ENCODE results near the gene PDGFB.

PDGFB gene

DNA sequence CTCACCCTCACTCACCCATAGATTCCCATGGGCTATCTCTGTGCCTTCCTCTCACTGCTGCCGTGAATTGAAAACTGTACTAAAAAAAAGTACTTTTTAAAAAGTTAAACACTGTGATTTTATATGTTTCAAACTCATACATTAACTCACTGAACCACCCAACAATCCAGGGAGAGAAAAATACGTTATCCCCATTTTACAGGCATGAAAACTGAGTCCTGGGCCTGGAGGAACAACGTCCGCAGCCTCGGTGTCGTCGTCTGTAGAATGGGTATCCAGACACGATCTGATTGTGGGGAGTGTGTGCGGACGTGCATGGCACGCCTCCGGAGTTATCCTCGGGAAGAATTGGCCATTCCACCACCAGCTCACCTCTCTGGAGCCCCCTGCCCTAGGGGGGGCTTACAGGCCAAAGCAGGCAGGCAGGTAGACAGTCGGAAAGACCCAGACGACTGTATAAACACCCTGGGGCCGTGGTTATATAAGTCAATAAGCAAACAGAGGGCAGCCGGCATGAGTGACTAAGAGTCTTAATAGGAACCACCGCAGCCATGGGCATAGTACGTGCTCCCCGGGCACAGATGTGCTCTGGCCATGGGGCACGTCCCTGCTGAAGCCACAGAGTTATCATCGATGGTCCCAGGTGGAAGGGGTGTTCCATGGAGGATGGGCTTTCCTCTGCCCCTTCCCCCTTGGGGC is 7.1 kb upstream of the PDGFB start:
- Histone ChIP-seq H3K27me3 (ENCODE audit: insufficient read depth, low read depth, severe bottlenecking) (no peaks in the 10 kb centered on the region), H3K9me3 (ENCODE audit: severe bottlenecking) (no peaks in the 10 kb centered on the region), H3K36me3 (no peaks in the 10 kb centered on the region), H3K27ac (no peak overlapping the region), H3K4me3 (ENCODE audit: low read depth, low read length) (no peak overlapping the region)
- TF ChIP-seq, protein P1, sequence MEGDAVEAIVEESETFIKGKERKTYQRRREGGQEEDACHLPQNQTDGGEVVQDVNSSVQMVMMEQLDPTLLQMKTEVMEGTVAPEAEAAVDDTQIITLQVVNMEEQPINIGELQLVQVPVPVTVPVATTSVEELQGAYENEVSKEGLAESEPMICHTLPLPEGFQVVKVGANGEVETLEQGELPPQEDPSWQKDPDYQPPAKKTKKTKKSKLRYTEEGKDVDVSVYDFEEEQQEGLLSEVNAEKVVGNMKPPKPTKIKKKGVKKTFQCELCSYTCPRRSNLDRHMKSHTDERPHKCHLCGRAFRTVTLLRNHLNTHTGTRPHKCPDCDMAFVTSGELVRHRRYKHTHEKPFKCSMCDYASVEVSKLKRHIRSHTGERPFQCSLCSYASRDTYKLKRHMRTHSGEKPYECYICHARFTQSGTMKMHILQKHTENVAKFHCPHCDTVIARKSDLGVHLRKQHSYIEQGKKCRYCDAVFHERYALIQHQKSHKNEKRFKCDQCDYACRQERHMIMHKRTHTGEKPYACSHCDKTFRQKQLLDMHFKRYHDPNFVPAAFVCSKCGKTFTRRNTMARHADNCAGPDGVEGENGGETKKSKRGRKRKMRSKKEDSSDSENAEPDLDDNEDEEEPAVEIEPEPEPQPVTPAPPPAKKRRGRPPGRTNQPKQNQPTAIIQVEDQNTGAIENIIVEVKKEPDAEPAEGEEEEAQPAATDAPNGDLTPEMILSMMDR (IDR thresholded peaks at IDR 0.05; ENCODE audit: low read depth, low read length): no peak
- DNase-seq: no peak

DNA sequence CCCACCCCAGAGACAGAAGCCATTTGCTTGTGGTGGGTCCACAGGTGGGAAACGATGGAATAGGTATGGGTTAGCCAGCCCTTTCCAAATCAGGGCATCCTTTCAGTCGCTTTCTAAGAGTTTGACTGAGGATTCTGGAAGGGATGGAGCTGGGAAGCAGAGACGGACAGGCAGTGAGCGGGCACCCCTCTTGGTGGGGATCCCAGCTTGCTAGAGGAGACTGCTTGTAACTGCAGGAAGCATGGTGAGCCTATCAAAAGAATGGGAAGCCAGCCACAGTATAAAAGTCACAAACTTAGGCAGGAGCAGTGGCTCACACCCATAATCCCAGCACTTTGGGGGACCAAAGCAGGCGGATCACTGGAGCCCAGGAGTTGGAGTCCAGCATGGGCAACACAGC is 6.1 kb upstream of the PDGFB start:
- DNase-seq: no peak
- H3K27me3 ChIP-seq (ENCODE audit: insufficient read depth, low read depth, severe bottlenecking): peaks cover 5% of the 10 kb centered on the region
- TF ChIP-seq, protein P1 (IDR thresholded peaks at IDR 0.05; ENCODE audit: low read depth, low read length): no peak

DNA sequence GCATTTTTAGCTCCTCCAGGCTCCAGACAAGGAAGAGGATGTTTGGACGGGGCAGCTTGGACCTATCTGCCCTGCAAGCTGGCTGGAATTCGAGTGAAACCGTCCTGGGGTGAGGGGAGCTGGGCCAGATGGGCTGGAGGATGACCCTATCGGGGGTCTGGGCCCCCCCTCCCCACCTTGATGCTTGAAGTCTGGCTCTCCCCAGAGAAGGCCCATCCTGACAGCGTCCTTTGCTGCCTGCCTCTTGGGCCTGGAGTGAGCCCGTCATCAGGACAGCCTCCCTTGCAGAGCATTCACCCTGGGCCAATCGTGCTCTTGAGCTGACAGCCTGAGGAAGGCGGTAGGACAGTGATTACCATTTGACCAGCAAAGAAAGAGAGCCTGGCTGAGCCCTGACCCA is 5.3 kb upstream of the PDGFB start:
- no peak for DNase-seq
- no peak overlapping the region for H3K4me3 ChIP-seq (ENCODE audit: low read depth, low read length)
- TF ChIP-seq, protein P1 (IDR thresholded peaks at IDR 0.05; ENCODE audit: low read depth, low read length): no peak
- H3K27me3 ChIP-seq (ENCODE audit: insufficient read depth, low read depth, severe bottlenecking): peaks cover 11% of the 10 kb centered on the region
- H3K36me3 ChIP-seq: no peaks in the 10 kb centered on the region
- H3K27ac ChIP-seq: no peak overlapping the region
- no peaks in the 10 kb centered on the region for H3K9me3 ChIP-seq (ENCODE audit: severe bottlenecking)

More for the DNA sequence above, 6.1 kb upstream of the PDGFB start:
- Histone ChIP-seq H3K36me3 (no peaks in the 10 kb centered on the region), H3K4me3 (ENCODE audit: low read depth, low read length) (no peak overlapping the region), H3K27ac (no peak overlapping the region), H3K9me3 (ENCODE audit: severe bottlenecking) (no peaks in the 10 kb centered on the region)

DNA sequence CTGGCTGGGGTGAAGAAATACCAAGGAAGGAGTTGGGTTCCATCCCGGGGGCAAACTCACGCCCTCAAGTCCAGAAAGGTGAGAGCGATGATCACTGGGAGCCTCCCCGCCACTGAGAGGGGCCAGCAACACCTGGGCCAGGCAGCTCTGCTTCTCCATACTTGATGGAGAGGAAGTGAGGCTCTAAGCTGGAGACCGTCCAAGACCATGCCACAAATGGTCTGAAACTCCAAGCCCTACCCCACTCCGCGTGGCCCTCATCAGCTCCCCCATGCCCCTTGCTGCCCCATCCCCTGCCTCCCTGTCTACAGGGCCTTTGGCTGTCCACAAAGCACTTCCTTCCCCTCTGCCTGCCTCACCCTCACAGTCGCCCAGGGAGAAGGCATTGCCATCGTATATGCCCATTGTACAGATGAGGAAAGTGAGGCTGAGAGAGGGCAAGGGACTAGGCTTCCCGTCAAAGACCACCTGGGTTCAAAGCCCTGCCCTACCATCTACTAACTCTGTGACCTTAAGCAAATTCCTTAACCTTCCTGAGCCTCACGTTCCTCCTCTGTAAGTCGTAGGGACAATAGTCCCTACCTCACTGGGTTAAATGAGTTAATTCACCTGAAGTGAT is 4.4 kb upstream of the PDGFB start:
- no peaks in the 10 kb centered on the region for H3K36me3 ChIP-seq
- TF ChIP-seq, protein P1 (IDR thresholded peaks at IDR 0.05; ENCODE audit: low read depth, low read length): no peak
- no peak overlapping the region for H3K27ac ChIP-seq
- no peak for DNase-seq
- H3K27me3 ChIP-seq (ENCODE audit: insufficient read depth, low read depth, severe bottlenecking): peaks cover 13% of the 10 kb centered on the region
- no peak overlapping the region for H3K4me3 ChIP-seq (ENCODE audit: low read depth, low read length)
- H3K9me3 ChIP-seq (ENCODE audit: severe bottlenecking): no peaks in the 10 kb centered on the region

DNA sequence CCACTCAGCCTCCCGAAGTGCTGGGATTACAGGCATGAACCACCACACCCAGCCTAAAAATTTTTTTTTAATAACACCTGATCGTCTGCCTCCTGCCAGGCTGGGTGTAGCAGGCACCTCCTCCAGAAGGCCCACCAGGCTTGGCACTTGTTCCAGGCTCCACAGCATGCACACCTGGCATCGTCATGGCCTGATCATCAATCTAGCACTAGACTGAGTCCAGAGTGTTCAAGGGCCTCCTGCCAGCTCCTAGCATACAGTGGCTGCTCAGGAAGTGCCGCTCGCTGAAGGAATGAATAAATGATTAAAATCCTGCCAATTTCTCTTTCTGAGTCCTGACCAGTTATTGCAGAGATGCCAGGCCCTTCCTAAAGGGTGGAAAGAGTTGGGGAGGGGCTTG is 3.5 kb upstream of the PDGFB start:
- no peak for DNase-seq
- no peaks in the 10 kb centered on the region for H3K9me3 ChIP-seq (ENCODE audit: severe bottlenecking)
- TF ChIP-seq, protein P1 (IDR thresholded peaks at IDR 0.05; ENCODE audit: low read depth, low read length): no peak
- peaks cover 21% of the 10 kb centered on the region for H3K27me3 ChIP-seq (ENCODE audit: insufficient read depth, low read depth, severe bottlenecking)
- H3K27ac ChIP-seq: no peak overlapping the region
- no peaks in the 10 kb centered on the region for H3K36me3 ChIP-seq
- no peak overlapping the region for H3K4me3 ChIP-seq (ENCODE audit: low read depth, low read length)
